Loucy (cell line): ENCODE measurements around the gene CSNK2A1.
"Not testable (repeated sequence)": the region's sequence is repeated elsewhere in the genome, so short reads cannot be mapped to it uniquely, and the experiment has no call there.

Experiments used
- H2AFZ ChIP-seq: fragments of 200-600 bp; sonication (generic); 2 replicates; pipeline ENCODE4 v1.6.0; 2016; ENCODE audit warnings: antibody characterized with exemption, mild to moderate bottlenecking, low read length, moderate library complexity
- H3F3A ChIP-seq: fragments of 200-600 bp; 2 replicates; pipeline ENCODE4 v1.6.0; 2016; ENCODE audit warnings: antibody characterized with exemption, low read depth, mild to moderate bottlenecking
- H3K27me3 ChIP-seq: fragments of 200-600 bp; sonication (generic); 2 replicates; pipeline ENCODE4 v1.6.1; 2014; ENCODE audit warnings: low read length, mild to moderate bottlenecking; ENCODE audit not compliant: insufficient read depth, poor library complexity, severe bottlenecking
- H3K36me3 ChIP-seq: fragments of 200-600 bp; sonication (generic); 2 replicates; pipeline ENCODE4 v1.6.1; 2016; ENCODE audit warnings: low read length; ENCODE audit not compliant: insufficient read depth
- H3K4me1 ChIP-seq: fragments of 200-600 bp; sonication (generic); 2 replicates; pipeline ENCODE4 v1.5.1; 2014; ENCODE audit warnings: low read length, mild to moderate bottlenecking; ENCODE audit not compliant: insufficient read depth, poor library complexity, severe bottlenecking
- H3K4me2 ChIP-seq: fragments of 200-600 bp; sonication (generic); 2 replicates; pipeline ENCODE4 v1.6.0; 2014; ENCODE audit warnings: antibody characterized with exemption, low read length, low read depth, mild to moderate bottlenecking; ENCODE audit not compliant: poor library complexity, severe bottlenecking
- H3K4me3 ChIP-seq: fragments of 200-600 bp; sonication (generic); 2 replicates; pipeline ENCODE4 v1.5.1; 2014; ENCODE audit warnings: low read length, mild to moderate bottlenecking, mixed read lengths; ENCODE audit not compliant: poor library complexity, severe bottlenecking
- H3K79me2 ChIP-seq: fragments of 200-600 bp; sonication (generic); 2 replicates; pipeline ENCODE4 v1.6.1; 2014; ENCODE audit warnings: low read length; ENCODE audit not compliant: insufficient read depth
- H3K9ac ChIP-seq: fragments of 200-600 bp; sonication (generic); 2 replicates; pipeline ENCODE4 v1.6.0; 2014; ENCODE audit warnings: mild to moderate bottlenecking, low read depth, low read length, moderate library complexity; ENCODE audit not compliant: poor library complexity, severe bottlenecking
- H3K9me2 ChIP-seq: fragments of 200-600 bp; sonication (generic); replicated peaks from 2 replicates; pipeline ENCODE4 v1.6.1; 2016; ENCODE audit warnings: low read depth, low read length, mixed read lengths
- H3K9me3 ChIP-seq: fragments of 200-600 bp; sonication (generic); 2 replicates; pipeline ENCODE4 v1.6.1; 2014; ENCODE audit warnings: mild to moderate bottlenecking, antibody characterized with exemption, low read length, low read depth; ENCODE audit not compliant: insufficient read depth
- H4K20me1 ChIP-seq: fragments of 200-600 bp; sonication (generic); 2 replicates; pipeline ENCODE4 v1.6.0; 2014; ENCODE audit warnings: antibody characterized with exemption, low read length, mild to moderate bottlenecking; ENCODE audit not compliant: insufficient read depth, poor library complexity, severe bottlenecking
- EZH2phosphoT487 ChIP-seq: fragments of 200-600 bp; IDR thresholded peaks from 2 replicates; pipeline ENCODE4 v1.6.1; 2018; ENCODE audit warnings: antibody characterized with exemption, mild to moderate bottlenecking, moderate library complexity, borderline replicate concordance
- TF ChIP-seq, protein P1 (sequence below): fragments of 200-600 bp; sonication (generic); conservative IDR thresholded peaks from 2 replicates; pipeline ENCODE4 v1.5.1; 2014; ENCODE audit warnings: mild to moderate bottlenecking, antibody characterized with exemption, low read length

The CSNK2A1 gene

DNA sequence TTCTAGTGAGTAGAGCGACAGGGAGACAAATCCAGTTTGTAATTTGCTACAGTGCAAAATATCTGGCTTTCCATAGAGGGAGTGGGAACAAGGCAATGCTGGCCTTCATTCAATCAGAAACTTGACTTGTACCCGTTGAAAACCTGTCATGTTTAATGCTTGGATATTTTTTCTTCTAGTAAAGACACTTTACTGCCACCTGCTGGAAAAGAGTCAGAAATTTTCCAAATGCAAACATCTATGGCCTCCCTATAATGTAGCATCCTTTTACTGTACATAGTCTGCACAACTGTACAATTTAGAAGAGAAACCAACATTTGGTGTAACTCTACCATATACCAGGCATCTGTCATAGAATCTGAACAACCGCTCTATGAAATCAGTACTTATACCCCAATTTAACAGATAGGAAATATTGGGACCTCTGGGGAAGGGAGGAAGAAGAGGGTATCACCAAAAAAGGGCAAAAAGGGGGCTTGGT lies 64.6 kb downstream of the CSNK2A1 start:
- Histone ChIP-seq H3K27me3 (no peaks in the 10 kb centered on the region), H3K4me1 (peaks cover 14% of the 10 kb centered on the region), H3K9ac (no peak overlapping the region), H3K9me3 (no peaks in the 10 kb centered on the region), H4K20me1 (peaks cover 12% of the 10 kb centered on the region), H3F3A (no peaks in the 10 kb centered on the region), H3K36me3 (peaks cover 53% of the 10 kb centered on the region; the same call in 1 of the 2 replicates), H2AFZ (no peak overlapping the region), H3K79me2 (no peaks in the 10 kb centered on the region), H3K4me2 (no peak overlapping the region), H3K9me2 (no peaks in the 10 kb centered on the region), H3K4me3 (no peak overlapping the region)
- TF ChIP-seq, protein P1, sequence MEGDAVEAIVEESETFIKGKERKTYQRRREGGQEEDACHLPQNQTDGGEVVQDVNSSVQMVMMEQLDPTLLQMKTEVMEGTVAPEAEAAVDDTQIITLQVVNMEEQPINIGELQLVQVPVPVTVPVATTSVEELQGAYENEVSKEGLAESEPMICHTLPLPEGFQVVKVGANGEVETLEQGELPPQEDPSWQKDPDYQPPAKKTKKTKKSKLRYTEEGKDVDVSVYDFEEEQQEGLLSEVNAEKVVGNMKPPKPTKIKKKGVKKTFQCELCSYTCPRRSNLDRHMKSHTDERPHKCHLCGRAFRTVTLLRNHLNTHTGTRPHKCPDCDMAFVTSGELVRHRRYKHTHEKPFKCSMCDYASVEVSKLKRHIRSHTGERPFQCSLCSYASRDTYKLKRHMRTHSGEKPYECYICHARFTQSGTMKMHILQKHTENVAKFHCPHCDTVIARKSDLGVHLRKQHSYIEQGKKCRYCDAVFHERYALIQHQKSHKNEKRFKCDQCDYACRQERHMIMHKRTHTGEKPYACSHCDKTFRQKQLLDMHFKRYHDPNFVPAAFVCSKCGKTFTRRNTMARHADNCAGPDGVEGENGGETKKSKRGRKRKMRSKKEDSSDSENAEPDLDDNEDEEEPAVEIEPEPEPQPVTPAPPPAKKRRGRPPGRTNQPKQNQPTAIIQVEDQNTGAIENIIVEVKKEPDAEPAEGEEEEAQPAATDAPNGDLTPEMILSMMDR, result peak; percentile 76
- TF ChIP-seq EZH2phosphoT487, result no peak

- peaks cover 12% of the 10 kb centered on the region for H4K20me1 ChIP-seq
- no peak overlapping the region for H3K4me3 ChIP-seq
- no peak overlapping the region for H3K4me2 ChIP-seq
- peaks cover 46% of the 10 kb centered on the region; the same call in 1 of the 2 replicates for H3K36me3 ChIP-seq
- no peak overlapping the region for H3K9ac ChIP-seq
- H3K4me1 ChIP-seq, result peaks cover 14% of the 10 kb centered on the region
- no peaks in the 10 kb centered on the region for H3K9me3 ChIP-seq
- H3K9me2 ChIP-seq, result no peaks in the 10 kb centered on the region
- no peaks in the 10 kb centered on the region for H3F3A ChIP-seq
- no peaks in the 10 kb centered on the region for H3K27me3 ChIP-seq
- H2AFZ ChIP-seq, result no peak overlapping the region
- no peaks in the 10 kb centered on the region for H3K79me2 ChIP-seq
- TF ChIP-seq, protein P1, result no peak
- no peak for TF ChIP-seq EZH2phosphoT487
Measured at GRCh38 chr20:478010-478948, 65.3 kb downstream of the CSNK2A1 start.

DNA sequence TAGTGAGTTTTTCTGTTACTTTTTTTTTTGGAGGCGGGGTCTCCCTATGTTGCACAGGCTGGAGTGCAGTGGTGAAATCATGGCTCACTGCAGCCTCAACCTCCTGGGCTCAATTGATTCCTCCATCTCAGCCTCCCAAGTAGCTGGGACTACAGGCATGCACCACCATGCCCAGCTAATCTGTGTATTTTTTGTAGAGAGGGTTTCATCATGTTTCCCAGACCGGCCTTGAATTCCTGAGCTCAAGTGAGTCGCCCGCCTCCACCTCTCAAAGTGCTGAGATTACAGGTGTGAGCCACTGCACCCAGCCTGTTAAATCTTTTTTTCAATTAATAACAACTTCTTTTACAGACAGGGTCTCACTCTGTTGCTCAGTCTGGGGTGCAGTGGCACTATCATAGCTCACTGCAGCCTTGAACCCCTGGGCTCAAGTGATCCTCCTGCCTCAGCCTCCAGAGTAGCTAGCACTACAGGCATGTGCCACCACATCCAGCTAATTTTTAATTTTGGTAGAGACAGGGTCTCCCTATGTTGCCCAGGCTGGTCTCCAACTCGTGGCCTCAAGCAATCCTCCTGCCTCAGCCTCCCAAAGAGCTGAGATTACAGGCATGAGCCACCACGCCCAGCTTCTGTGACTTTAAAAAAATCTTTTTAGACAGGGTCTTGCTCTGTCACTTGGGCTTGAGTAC lies 66.9 kb downstream of the CSNK2A1 start:
- H3F3A ChIP-seq, H3K9me3 ChIP-seq, H2AFZ ChIP-seq, H3K4me2 ChIP-seq, H4K20me1 ChIP-seq, H3K9me2 ChIP-seq, H3K9ac ChIP-seq, H3K4me3 ChIP-seq, H3K27me3 ChIP-seq, H3K79me2 ChIP-seq: not testable (repeated sequence)
- Histone ChIP-seq H3K4me1 (peaks cover 11% of the 10 kb centered on the region), H3K36me3 (peaks cover 30% of the 10 kb centered on the region; the same call in 1 of the 2 replicates)
